Regular cardiac myocyte (primary cell): ENCODE data around the gene ZNF14. TPM values are rescaled to one million over a fixed set of nuclear protein-coding genes. Genes with fewer than 3 reads are reported as not detected.

Experiments used
- total RNA-seq: library from RNA; depleted of rRNA; stranded (reverse); fragments of >200 nt; gene quantifications from 2 replicates; pipeline ENCODE4 v1.2.3, GENCODE V29; 2014

The ZNF14 gene
- 5.9 and 8.7 TPM in 2 replicates for total RNA-seq

DNA sequence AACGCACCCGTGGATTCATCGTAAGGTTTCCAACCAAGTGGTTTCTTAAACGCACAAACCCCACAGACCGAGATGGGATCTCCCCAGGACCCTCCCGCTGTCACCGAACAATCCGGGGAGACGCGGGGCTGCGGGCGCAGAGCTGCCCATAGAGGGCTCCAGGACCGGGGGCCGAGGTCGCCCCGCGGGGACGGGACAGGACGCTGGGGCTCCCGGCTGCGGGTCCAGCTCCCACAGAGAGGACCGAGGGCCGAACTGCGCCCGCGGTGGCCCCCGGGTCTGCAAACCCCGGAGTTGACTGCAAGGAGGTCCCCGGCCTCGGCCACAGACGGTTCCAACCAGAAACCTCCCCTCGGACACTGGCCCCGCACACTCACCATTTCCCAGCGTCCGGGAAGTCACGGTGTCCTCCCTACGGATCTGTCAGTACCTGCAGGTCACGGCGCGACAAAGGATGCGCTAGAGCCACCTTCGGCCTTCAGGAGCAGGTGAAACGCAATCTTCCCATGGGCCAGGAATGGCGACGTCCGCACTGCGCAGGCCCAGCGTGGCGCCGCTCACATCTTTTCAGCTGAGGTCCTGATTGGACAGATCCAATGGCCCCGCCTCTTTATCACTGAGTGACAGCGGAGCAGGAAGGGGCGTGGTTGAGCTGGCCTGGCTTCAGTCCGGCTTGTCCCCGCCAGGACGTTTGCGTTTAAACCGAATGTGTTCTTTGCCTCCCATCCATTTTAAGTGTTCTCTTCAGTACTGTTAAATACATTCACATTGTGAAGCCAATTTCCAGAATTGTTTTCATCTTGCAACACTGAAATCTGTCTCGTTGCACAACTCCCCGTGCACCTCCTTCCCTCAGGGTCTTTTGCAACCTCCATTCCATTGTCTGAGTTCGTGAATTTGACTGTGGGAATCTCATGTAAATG lies at the start of gene ZNF14:
TSS of gene ZNF14 (minus strand) at position 534 of the 923 bp plus-strand sequence. CDS start at position 380, 154 bp downstream.

GRCh38 chr19:19668230-19669012 lies 64.5 kb downstream of the ZNF14 start, which contains the start of gene ZNF101:
ZNF101 (plus strand) TSS chr19:19668839; CDS start chr19:19668964, 125 bp downstream.

GRCh38 chr19:19663256-19664120 lies 69.4 kb downstream of the ZNF14 start, which contains the start of gene ATP13A1:
ATP13A1 (minus strand) TSS chr19:19663676; CDS start chr19:19663666, 10 bp downstream.

Other genes starting within 250 kb of the ZNF14 start
- gene TSSK6, start 217.6 kb downstream of the ZNF14 start, total RNA-seq, result 0.96 and 1.4 TPM in 2 replicates
- gene NDUFA13, start 216.9 kb downstream of the ZNF14 start, total RNA-seq, result 192 and 241 TPM in 2 replicates
- gene YJEFN3, start 204.2 kb downstream of the ZNF14 start, total RNA-seq, result 0.28 and 0.38 TPM in 2 replicates
- under 0.01 and 0.28 TPM in 2 replicates for gene CILP2, start 194.8 kb downstream of the ZNF14 start, total RNA-seq
- 0.19 and 0.56 TPM in 2 replicates for gene PBX4, start 114.4 kb downstream of the ZNF14 start, total RNA-seq
- 0.38 and 0.56 TPM in 2 replicates for gene LPAR2, start 104.9 kb downstream of the ZNF14 start, total RNA-seq
- gene GMIP, start 89.5 kb downstream of the ZNF14 start, total RNA-seq, result 3.7 and 6.5 TPM in 2 replicates
- gene ATP13A1, start 69.4 kb downstream of the ZNF14 start, total RNA-seq, result 84.2 and 144 TPM in 2 replicates
- gene ZNF101, start 64.3 kb downstream of the ZNF14 start, total RNA-seq, result 7.9 and 10.7 TPM in 2 replicates
- 7.7 and 15.2 TPM in 2 replicates for gene ZNF506, start 88.6 kb upstream of the ZNF14 start, total RNA-seq
- 3.1 and 3.9 TPM in 2 replicates for gene ZNF253, start 132.8 kb upstream of the ZNF14 start, total RNA-seq
- gene ZNF93, start 167.8 kb upstream of the ZNF14 start, total RNA-seq, result 6.2 and 8.1 TPM in 2 replicates